Right cardiac atrium (tissue), 5 donors: ENCODE data around the gene NSDHL. TPM values are rescaled to one million over a fixed set of nuclear protein-coding genes. Genes with fewer than 3 reads are reported as not detected.

Experiments used
- ATAC-seq, 2 donors: fragments of 200-7000 bp; cut with Tn5 transposase; one replicate each; pipeline versions ENCODE4 v1.8.0 to v1.9.1; 2020; ENCODE audit warnings: moderate library complexity in 2 of 2, mild to moderate bottlenecking in 1 of 2
- DNase-seq, 3 donors: peaks; one replicate each; pipeline ENCODE4 v3.0.0-alpha.2; 2020
- H3K27ac ChIP-seq: one replicate; pipeline ENCODE4 v1.5.1; 2013; ENCODE audit warnings: mild to moderate bottlenecking, low read length, control low read depth, moderate library complexity
- H3K27me3 ChIP-seq: one replicate; pipeline ENCODE4 v1.6.1; 2013; ENCODE audit not compliant: control insufficient read depth, insufficient read depth
- H3K4me1 ChIP-seq: one replicate; pipeline ENCODE4 v1.6.1; 2013; ENCODE audit warnings: low read length; ENCODE audit not compliant: control insufficient read depth, insufficient read depth
- H3K4me3 ChIP-seq: one replicate; pipeline ENCODE4 v1.5.1; 2013; ENCODE audit warnings: low read length, control low read depth
- H3K9me3 ChIP-seq: one replicate; pipeline ENCODE4 v1.6.1; 2013; ENCODE audit warnings: low read length; ENCODE audit not compliant: control insufficient read depth
- WGBS: extraction: QIAGEN DNeasy Blood & Tissue Kit; methylation state at CpG from one replicate; pipeline ENCODE4 v1.1.7; 2013; 5-methylcytosine and 5-hydroxymethylcytosine counted together
- intact Hi-C, 4 donors: fragments of 100-400 bp; cut with DNase I; formaldehyde crosslinking; loops; one replicate each; pipeline versions ENCODE4 v1.11.0 to v1.14.0; 2022 to 2023
- polyA plus RNA-seq: library from polyadenylated mRNA; stranded (reverse); fragments of 200-250 nt; gene quantifications from one replicate; pipeline ENCODE4 v1.2.3, GENCODE V29; 2013
- total RNA-seq, 4 donors: library from RNA; stranded (reverse); fragmentation: NEBNext Ultra II Directional; extraction: Animal tissue kit (Norgen Biotek cat#: 25700); gene quantifications; one replicate each; pipeline ENCODE4 v1.2.1, GENCODE V29; 2021
- donor health status: healthy with polysubstance abuse.
- donor health status: DM: no; HTN: yes; CAD: no.
- donor health status: DM: no; HTN: no; CAD: no.
- donor health status: DM: no; HTN: yes; CAD: no; lungs with severe emphysema.
- donor health status: DM: yes; HTN: yes; CAD: no.

Gene NSDHL
- total and polyA plus RNA-seq, 5 donors, result 24.9 to 33.1 (median 30.7) TPM

GRCh38 chrX:152917656-152918579, 87.1 kb downstream of the NSDHL start:
- intact Hi-C loops, result no loop called here
- no peak overlapping the region for H3K4me3 ChIP-seq
- ATAC-seq, result no peak
- no peak for DNase-seq
- WGBS, result 62% methylated on average over 21 of the region's 21 CpGs
- H3K9me3 ChIP-seq, result no peaks in the 10 kb centered on the region
- H3K27me3 ChIP-seq, result no peaks in the 10 kb centered on the region
- H3K4me1 ChIP-seq, result no peaks in the 10 kb centered on the region
- no peak overlapping the region for H3K27ac ChIP-seq

- intact Hi-C loops, result no loop called here
- DNase-seq (no peak), ATAC-seq (no peak)
- H3K4me3 ChIP-seq, result no peak overlapping the region
- H3K27ac ChIP-seq, result no peak overlapping the region
- no peaks in the 10 kb centered on the region for H3K27me3 ChIP-seq
- 69% methylated on average over 7 of the region's 7 CpGs for WGBS
- H3K4me1 ChIP-seq, result no peaks in the 10 kb centered on the region
- H3K9me3 ChIP-seq, result no peaks in the 10 kb centered on the region
Measured at GRCh38 chrX:152918707-152919106, 87.8 kb downstream of the NSDHL start.

Other genes starting within 250 kb of the NSDHL start
- not detected for gene GABRQ, start 193.2 kb upstream of the NSDHL start, total RNA-seq
- not detected for gene GABRQ, start 193.2 kb upstream of the NSDHL start, polyA plus RNA-seq
- not detected for gene MAGEA3, start 132.3 kb upstream of the NSDHL start, total RNA-seq
- gene MAGEA3, start 132.3 kb upstream of the NSDHL start, polyA plus RNA-seq, result not detected
- not detected for gene CSAG2, start 121.8 kb upstream of the NSDHL start, total RNA-seq
- gene CSAG2, start 121.8 kb upstream of the NSDHL start, polyA plus RNA-seq, result not detected
- gene MAGEA2B, start 116.4 kb upstream of the NSDHL start, total RNA-seq, result not detected
- gene MAGEA2B, start 116.4 kb upstream of the NSDHL start, polyA plus RNA-seq, result not detected
- not detected for gene CSAG1, start 97.3 kb upstream of the NSDHL start, total RNA-seq
- gene CSAG1, start 97.3 kb upstream of the NSDHL start, polyA plus RNA-seq, result not detected
- gene MAGEA12, start 97.3 kb upstream of the NSDHL start, total RNA-seq, result not detected
- gene MAGEA12, start 97.3 kb upstream of the NSDHL start, polyA plus RNA-seq, result not detected
- gene MAGEA2, start 77.2 kb upstream of the NSDHL start, total RNA-seq, result not detected
- gene MAGEA2, start 77.2 kb upstream of the NSDHL start, polyA plus RNA-seq, result not detected
- gene CSAG3, start 71.8 kb upstream of the NSDHL start, total RNA-seq, result not detected
- gene CSAG3, start 71.8 kb upstream of the NSDHL start, polyA plus RNA-seq, result not detected
- gene MAGEA6, start 61.4 kb upstream of the NSDHL start, total RNA-seq, result not detected
- gene MAGEA6, start 61.4 kb upstream of the NSDHL start, polyA plus RNA-seq, result not detected
- gene CETN2, start 306 bp upstream of the NSDHL start, total RNA-seq, result 10 to 100 TPM; 25.0 to 29.5 (median 27.7) TPM
- 50.3 TPM for gene CETN2, start 306 bp upstream of the NSDHL start, polyA plus RNA-seq
- gene ZNF185, start 67.0 kb downstream of the NSDHL start, total RNA-seq, result 1 to 10 TPM; 1.4 to 2.4 (median 1.4) TPM
- gene ZNF185, start 67.0 kb downstream of the NSDHL start, polyA plus RNA-seq, result 0.86 TPM
- under 1 TPM in 1 of 4 donors, not detected in 3; 0.12 TPM for gene PNMA5, start 163.1 kb downstream of the NSDHL start, total RNA-seq
- not detected for gene PNMA5, start 163.1 kb downstream of the NSDHL start, polyA plus RNA-seq
- gene PNMA3, start 225.4 kb downstream of the NSDHL start, total RNA-seq, result 1 to 10 TPM in 3 of 4 donors, under 1 TPM in 1; 0.95 to 3.1 (median 3.0) TPM
- 3.2 TPM for gene PNMA3, start 225.4 kb downstream of the NSDHL start, polyA plus RNA-seq
- gene PNMA6A, start 241.4 kb downstream of the NSDHL start, total RNA-seq, result 1 to 10 TPM; 1.3 to 2.9 (median 2.3) TPM
- gene PNMA6A, start 241.4 kb downstream of the NSDHL start, polyA plus RNA-seq, result 3.6 TPM